ENCODE data around the gene PPEF1.
"Not testable (repeated sequence)": the region's sequence is repeated elsewhere in the genome, so short reads cannot be mapped to it uniquely, and the experiment has no call there.

The PPEF1 gene

GRCh38 chrX:18799911-18800310 lies 92.5 kb downstream of the PPEF1 start:
- DNase-seq: no peak

GRCh38 chrX:18809641-18810040 lies 102.2 kb downstream of the PPEF1 start:
- no peak for DNase-seq

- no peak for DNase-seq
Observed at GRCh38 chrX:18810416-18810815, 103.0 kb downstream of the PPEF1 start.

- DNase-seq: no peak
Observed at GRCh38 chrX:18825375-18825774, 117.9 kb downstream of the PPEF1 start.

- DNase-seq: no peak
Observed at GRCh38 chrX:18828832-18829404, 121.5 kb downstream of the PPEF1 start.

GRCh38 chrX:18833071-18833731 lies 125.8 kb downstream of the PPEF1 start:
- DNase-seq: no peak

- DNase-seq: not testable (repeated sequence)
Observed at GRCh38 chrX:18847901-18848300, 140.5 kb downstream of the PPEF1 start.

GRCh38 chrX:18855919-18856644 lies 148.6 kb downstream of the PPEF1 start:
- DNase-seq: no peak

- no peak for DNase-seq
Observed at GRCh38 chrX:18856645-18856997, 149.2 kb downstream of the PPEF1 start.

GRCh38 chrX:18861511-18861910 lies 154.1 kb downstream of the PPEF1 start:
- DNase-seq: no peak

GRCh38 chrX:18864390-18864920 lies 157.0 kb downstream of the PPEF1 start:
- DNase-seq: no peak

- DNase-seq: no peak
Observed at GRCh38 chrX:18871161-18871890, 163.9 kb downstream of the PPEF1 start.

GRCh38 chrX:18871970-18872369 lies 164.5 kb downstream of the PPEF1 start:
- no peak for DNase-seq

- no peak for DNase-seq
Observed at GRCh38 chrX:18872621-18873020, 165.2 kb downstream of the PPEF1 start.

GRCh38 chrX:18873189-18873791 lies 165.8 kb downstream of the PPEF1 start:
- DNase-seq: no peak

GRCh38 chrX:18873836-18874235 lies 166.4 kb downstream of the PPEF1 start:
- no peak for DNase-seq

GRCh38 chrX:18874560-18875255 lies 167.3 kb downstream of the PPEF1 start:
- DNase-seq: no peak

GRCh38 chrX:18875256-18875878 lies 167.9 kb downstream of the PPEF1 start:
- no peak for DNase-seq

- DNase-seq: no peak
Observed at GRCh38 chrX:18877469-18877868, 170.0 kb downstream of the PPEF1 start.

Measured in CD4-positive, alpha-beta T cell treated with Interleukin-4 for 4 hours (primary cell).